PC-9 (cell line): ENCODE measurements around the gene KRTAP19-8. TPM values are rescaled to one million over a fixed set of nuclear protein-coding genes. Genes with fewer than 3 reads are reported as not detected.

Experiments used
- BruUV-seq: library from RNA; stranded (reverse); fragments of 400-500 nt; replicated peaks from 2 replicates; lab custom pipeline; 2021; lab: Mats Ljungman, UMichigan
- CTCF ChIA-PET: fragments of 300-600 bp; sonication (Branson Sonifier 250); formaldehyde crosslinking; loops from one replicate; lab custom pipeline; 2022; ENCODE audit warnings: antibody characterized with exemption; lab: Charles Lee
- POLR2A ChIA-PET: fragments of 300-600 bp; sonication (Branson Sonifier 250); formaldehyde crosslinking; loops from one replicate; lab custom pipeline; 2022; ENCODE audit warnings: antibody characterized with exemption; ENCODE audit not compliant: unreplicated experiment; lab: Charles Lee
- DNase-seq, 2 experiments: peaks; one replicate each; pipeline versions ENCODE4 v3.0.0 to v3.0.0-alpha.2; 2015 to 2022; ENCODE audit warnings: mixed read lengths in 1 of 2
- H2AFZ ChIP-seq: fragments of 200-600 bp; sonication (generic); 2 replicates; pipeline ENCODE4 v1.8.1; 2017; ENCODE audit warnings: antibody characterized with exemption
- H3F3A ChIP-seq: fragments of 200-600 bp; sonication (generic); 2 replicates; pipeline ENCODE4 v1.8.1; 2017; ENCODE audit warnings: antibody characterized with exemption, mild to moderate bottlenecking, low read depth; ENCODE audit not compliant: insufficient read depth
- H3K27ac ChIP-seq: fragments of 200-600 bp; sonication (generic); 2 replicates; pipeline ENCODE4 v1.6.1; 2016; ENCODE audit warnings: mixed run types
- H3K27me3 ChIP-seq: fragments of 200-600 bp; sonication (generic); 2 replicates; pipeline ENCODE4 v1.6.1; 2016; ENCODE audit warnings: low read depth, mixed run types; ENCODE audit not compliant: insufficient read depth
- H3K36me3 ChIP-seq: fragments of 200-600 bp; sonication (generic); 2 replicates; pipeline ENCODE4 v1.6.1; 2016; ENCODE audit warnings: low read depth, mixed run types
- H3K4me1 ChIP-seq: fragments of 200-600 bp; sonication (generic); replicated peaks from 2 replicates; pipeline ENCODE4 v1.6.1; 2016; ENCODE audit warnings: mixed run types; ENCODE audit not compliant: insufficient read depth
- H3K4me2 ChIP-seq: fragments of 200-600 bp; sonication (generic); 2 replicates; pipeline ENCODE4 v1.6.1; 2017; ENCODE audit warnings: mixed run types
- H3K4me3 ChIP-seq: fragments of 200-600 bp; sonication (generic); 2 replicates; pipeline ENCODE4 v1.6.1; 2016; ENCODE audit warnings: mixed run types
- H3K79me2 ChIP-seq: fragments of 200-600 bp; sonication (generic); 2 replicates; pipeline ENCODE4 v1.6.1; 2017; ENCODE audit warnings: low read depth, mixed run types
- H3K9me2 ChIP-seq: fragments of 200-600 bp; sonication (generic); 2 replicates; pipeline ENCODE4 v1.8.1; 2017; ENCODE audit warnings: mild to moderate bottlenecking; ENCODE audit not compliant: insufficient read depth
- H3K9me3 ChIP-seq: fragments of 200-600 bp; sonication (generic); 2 replicates; pipeline ENCODE4 v1.8.1; 2016; ENCODE audit warnings: low read depth; ENCODE audit not compliant: insufficient read depth
- H4K20me1 ChIP-seq: fragments of 200-600 bp; sonication (generic); 2 replicates; pipeline ENCODE4 v1.8.1; 2017; ENCODE audit not compliant: insufficient read depth
- EZH2 ChIP-seq: fragments of 200-600 bp; sonication (generic); IDR thresholded peaks from 2 replicates; pipeline ENCODE4 v1.8.0; 2017; ENCODE audit warnings: antibody characterized with exemption, low read depth
- intact Hi-C: fragments of 100-400 bp; cut with micrococcal nuclease; formaldehyde crosslinking; loops from one replicate; pipeline ENCODE4 v1.10.0; 2022; ENCODE audit not compliant: unreplicated experiment
- total RNA-seq: library from RNA; stranded (reverse); gene quantifications from 2 replicates; pipeline ENCODE4 v1.2.3, GENCODE V29; 2021
- TF ChIP-seq, protein P1 (sequence below): fragments of 200-600 bp; sonication (generic); conservative IDR thresholded peaks from 2 replicates; pipeline ENCODE4 v1.6.1; 2017; ENCODE audit warnings: mixed run types, antibody characterized with exemption, mild to moderate bottlenecking, moderate library complexity

Gene KRTAP19-8
- total RNA-seq, 1 experiment from 2014 or later, result not detected

- ChIA-PET POLR2A (no interaction called here), CTCF (no interaction called here)
- Histone ChIP-seq H3K36me3 (no peaks in the 10 kb centered on the region), H4K20me1 (no peaks in the 10 kb centered on the region), H3K4me3 (no peak overlapping the region), H2AFZ (no peak overlapping the region), H3K9me3 (no peaks in the 10 kb centered on the region), H3K27me3 (peaks cover 37% of the 10 kb centered on the region), H3K9me2 (no peaks in the 10 kb centered on the region), H3K4me2 (no peak overlapping the region), H3K79me2 (no peaks in the 10 kb centered on the region), H3K27ac (no peak overlapping the region), H3F3A (no peaks in the 10 kb centered on the region), H3K4me1 (no peaks in the 10 kb centered on the region)
- no peak for DNase-seq
- intact Hi-C loops, result no loop called here
- no TSS peak for BruUV-seq
- TF ChIP-seq, protein P1, sequence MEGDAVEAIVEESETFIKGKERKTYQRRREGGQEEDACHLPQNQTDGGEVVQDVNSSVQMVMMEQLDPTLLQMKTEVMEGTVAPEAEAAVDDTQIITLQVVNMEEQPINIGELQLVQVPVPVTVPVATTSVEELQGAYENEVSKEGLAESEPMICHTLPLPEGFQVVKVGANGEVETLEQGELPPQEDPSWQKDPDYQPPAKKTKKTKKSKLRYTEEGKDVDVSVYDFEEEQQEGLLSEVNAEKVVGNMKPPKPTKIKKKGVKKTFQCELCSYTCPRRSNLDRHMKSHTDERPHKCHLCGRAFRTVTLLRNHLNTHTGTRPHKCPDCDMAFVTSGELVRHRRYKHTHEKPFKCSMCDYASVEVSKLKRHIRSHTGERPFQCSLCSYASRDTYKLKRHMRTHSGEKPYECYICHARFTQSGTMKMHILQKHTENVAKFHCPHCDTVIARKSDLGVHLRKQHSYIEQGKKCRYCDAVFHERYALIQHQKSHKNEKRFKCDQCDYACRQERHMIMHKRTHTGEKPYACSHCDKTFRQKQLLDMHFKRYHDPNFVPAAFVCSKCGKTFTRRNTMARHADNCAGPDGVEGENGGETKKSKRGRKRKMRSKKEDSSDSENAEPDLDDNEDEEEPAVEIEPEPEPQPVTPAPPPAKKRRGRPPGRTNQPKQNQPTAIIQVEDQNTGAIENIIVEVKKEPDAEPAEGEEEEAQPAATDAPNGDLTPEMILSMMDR, result no peak
These were observed 34.8 kb downstream of the KRTAP19-8 start for GRCh38 chr21:31003471-31003870.

DNA sequence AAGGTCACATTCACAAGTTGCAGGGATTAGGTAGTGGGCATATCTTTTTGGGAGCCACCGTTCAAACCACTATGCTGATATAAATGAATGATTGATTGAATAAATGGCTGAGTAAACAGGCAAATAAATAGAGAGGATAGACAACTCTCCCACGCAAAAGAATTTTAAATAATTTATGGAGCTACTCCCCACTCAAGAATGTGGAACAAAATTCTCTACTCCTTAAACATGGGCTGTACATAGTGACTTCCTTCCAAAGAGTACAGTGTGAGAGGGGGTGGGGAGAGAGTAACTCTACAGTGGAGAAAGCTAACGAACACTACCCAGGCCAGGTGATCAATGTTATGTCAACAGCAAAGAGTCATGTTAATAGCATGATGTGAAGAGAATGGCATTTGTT is 40.7 kb downstream of the KRTAP19-8 start:
- intact Hi-C loops, result no loop called here
- Histone ChIP-seq H4K20me1 (no peaks in the 10 kb centered on the region), H3K9me2 (no peaks in the 10 kb centered on the region), H3K27me3 (peaks cover 18% of the 10 kb centered on the region), H3K4me1 (no peaks in the 10 kb centered on the region), H3K27ac (no peak overlapping the region), H3K4me3 (no peak overlapping the region), H2AFZ (no peak overlapping the region), H3F3A (no peaks in the 10 kb centered on the region), H3K9me3 (no peaks in the 10 kb centered on the region), H3K36me3 (no peaks in the 10 kb centered on the region), H3K79me2 (no peaks in the 10 kb centered on the region), H3K4me2 (no peak overlapping the region)
- ChIA-PET CTCF (no interaction called here), POLR2A (no interaction called here)
- BruUV-seq, result no TSS peak
- TF ChIP-seq, protein P1, result no peak
- no peak for TF ChIP-seq EZH2
- no peak for DNase-seq

DNA sequence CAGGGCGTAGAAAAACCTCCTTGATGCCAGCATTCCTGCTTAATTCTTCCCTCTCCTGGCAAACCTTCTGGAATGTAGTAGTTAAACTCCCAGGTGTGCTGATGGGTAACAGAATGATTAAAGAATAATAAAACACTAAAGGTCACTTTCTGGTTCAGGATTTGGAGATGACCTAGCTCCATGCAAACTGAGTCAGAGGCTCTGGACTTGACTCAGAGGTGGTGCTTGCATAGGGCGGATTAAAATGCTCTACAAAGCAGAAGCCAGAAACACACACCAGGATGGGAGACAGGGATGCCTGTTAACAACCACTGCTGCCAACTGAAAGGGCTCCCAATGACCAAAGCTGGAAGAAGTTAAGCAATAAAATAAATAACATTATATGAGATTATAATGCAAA is 41.5 kb downstream of the KRTAP19-8 start:
- Histone ChIP-seq H3K79me2 (no peaks in the 10 kb centered on the region), H3K27ac (no peak overlapping the region), H3K9me3 (no peaks in the 10 kb centered on the region), H3K4me3 (no peak overlapping the region), H2AFZ (no peak overlapping the region), H3K27me3 (peaks cover 12% of the 10 kb centered on the region), H3K4me1 (no peaks in the 10 kb centered on the region), H4K20me1 (no peaks in the 10 kb centered on the region), H3K9me2 (no peaks in the 10 kb centered on the region), H3F3A (no peaks in the 10 kb centered on the region), H3K36me3 (no peaks in the 10 kb centered on the region), H3K4me2 (no peak overlapping the region)
- ChIA-PET CTCF (no interaction called here), POLR2A (no interaction called here)
- intact Hi-C loops, result no loop called here
- BruUV-seq, result no TSS peak
- TF ChIP-seq, protein P1, result no peak
- TF ChIP-seq EZH2, result no peak
- DNase-seq, result no peak
